BLaER1 treated with 17β-estradiol and CSF1 and Interleukin-3, amounts not matched to agents 10 nM and 100 nM (cell line): ENCODE measurements around the gene MPST.

Experiments
- H3K27ac ChIP-seq, 11 experiments: shearing (Covaris generic); formaldehyde crosslinking; 2 replicates each; pipeline ENCODE4 v1.8.1; 2022
- H3K27me3 ChIP-seq, 11 experiments: shearing (Covaris generic); formaldehyde crosslinking; 2 replicates each; pipeline ENCODE4 v1.8.1; 2022
- H3K36me3 ChIP-seq, 11 experiments: shearing (Covaris generic); formaldehyde crosslinking; 2 replicates each; pipeline ENCODE4 v1.8.1; 2022
- H3K4me1 ChIP-seq, 10 experiments: shearing (Covaris generic); formaldehyde crosslinking; 2 replicates each; pipeline ENCODE4 v1.8.1; 2022
- H3K4me2 ChIP-seq, 11 experiments: shearing (Covaris generic); formaldehyde crosslinking; 2 replicates each; pipeline ENCODE4 v1.8.1; 2022
- H3K4me3 ChIP-seq, 10 experiments: shearing (Covaris generic); formaldehyde crosslinking; 2 replicates each; pipeline ENCODE4 v1.8.1; 2022
- H3K9ac ChIP-seq, 11 experiments: shearing (Covaris generic); formaldehyde crosslinking; 2 replicates each; pipeline ENCODE4 v1.8.1; 2022
- H3K9me3 ChIP-seq, 11 experiments: shearing (Covaris generic); formaldehyde crosslinking; replicated peaks in 1 of 11; 2 replicates each; pipeline ENCODE4 v1.8.1; 2022
- H4K20me1 ChIP-seq, 11 experiments: shearing (Covaris generic); formaldehyde crosslinking; 2 replicates each; pipeline ENCODE4 v1.8.1; 2022
- Cebpa-rat ChIP-seq, 11 experiments: shearing (Covaris generic); IDR thresholded peaks; 2 replicates each; pipeline ENCODE4 v1.8.1; 2022

Gene MPST

GRCh38 chr22:37062702-37063381 is 43.3 kb downstream of the MPST start:
- Histone ChIP-seq H3K27ac (no peak overlapping the region), H3K36me3 (peaks cover 12 to 44% (median 32%) of the 10 kb centered on the region in 11 experiments), H3K9ac (peak overlapping the region in 2 of 11 experiments; percentile 30 to 38; a peak in 2 of 22 replicates), H3K27me3 (peaks cover 0 to 5% (median 2%) of the 10 kb centered on the region in 11 experiments; a peak in 13 of 22 replicates), H3K4me1 (peaks cover 0 to 48% (median 44%) of the 10 kb centered on the region in 10 experiments; a peak in 18 of 20 replicates), H3K4me2 (peak overlapping the region in 9 of 11 experiments; percentile 44 to 75 (median 62); a peak in 19 of 22 replicates), H4K20me1 (peaks cover 0 to 91% (median 17%) of the 10 kb centered on the region in 11 experiments; a peak in 12 of 22 replicates), H3K9me3 (no peaks in the 10 kb centered on the region), H3K4me3 (no peak overlapping the region)
- TF ChIP-seq Cebpa-rat (IDR thresholded peaks at IDR 0.05) = no peak

GRCh38 chr22:37063431-37064420 is 44.2 kb downstream of the MPST start:
- H3K36me3 ChIP-seq = peaks cover 3 to 36% (median 24%) of the 10 kb centered on the region in 11 experiments; a peak in 20 of 22 replicates
- peaks cover 0 to 89% (median 16%) of the 10 kb centered on the region in 11 experiments; a peak in 12 of 22 replicates for H4K20me1 ChIP-seq
- TF ChIP-seq Cebpa-rat (IDR thresholded peaks at IDR 0.05) = no peak
- no peak overlapping the region for H3K4me3 ChIP-seq
- H3K4me2 ChIP-seq = peak overlapping the region in 8 of 11 experiments; percentile 49 to 75 (median 66); a peak in 16 of 22 replicates
- H3K9me3 ChIP-seq = no peaks in the 10 kb centered on the region
- peaks cover 6 to 14% (median 11%) of the 10 kb centered on the region in 11 experiments for H3K27me3 ChIP-seq
- H3K4me1 ChIP-seq = peaks cover 0 to 48% (median 44%) of the 10 kb centered on the region in 10 experiments; a peak in 18 of 20 replicates
- H3K27ac ChIP-seq = no peak overlapping the region
- H3K9ac ChIP-seq = 0 out of 22 replicates have a peak overlapping the region, but pooled peaks of 2 of the 11 experiments have one; percentile 13 to 30

GRCh38 chr22:37064553-37064952 is 45.0 kb downstream of the MPST start:
- TF ChIP-seq Cebpa-rat (IDR thresholded peaks at IDR 0.05) = no peak
- Histone ChIP-seq H3K36me3 (peaks cover 0 to 27% (median 15%) of the 10 kb centered on the region in 11 experiments; a peak in 16 of 22 replicates), H3K4me1 (peaks cover 0 to 45% (median 42%) of the 10 kb centered on the region in 10 experiments; a peak in 18 of 20 replicates), H3K27ac (no peak overlapping the region), H3K27me3 (peaks cover 10 to 22% (median 19%) of the 10 kb centered on the region in 11 experiments), H3K4me2 (no peak overlapping the region), H3K9me3 (no peaks in the 10 kb centered on the region), H3K4me3 (no peak overlapping the region), H3K9ac (no peak overlapping the region), H4K20me1 (peaks cover 0 to 81% (median 16%) of the 10 kb centered on the region in 11 experiments; a peak in 12 of 22 replicates)

- H3K27me3 ChIP-seq = peaks cover 14 to 28% (median 25%) of the 10 kb centered on the region in 11 experiments
- H4K20me1 ChIP-seq = peaks cover 0 to 75% (median 12%) of the 10 kb centered on the region in 11 experiments; a peak in 11 of 22 replicates
- no peak overlapping the region for H3K4me3 ChIP-seq
- TF ChIP-seq Cebpa-rat (IDR thresholded peaks at IDR 0.05) = no peak
- peaks cover 0 to 21% (median 10%) of the 10 kb centered on the region in 11 experiments; a peak in 11 of 22 replicates for H3K36me3 ChIP-seq
- H3K27ac ChIP-seq = no peak overlapping the region
- H3K4me2 ChIP-seq = no peak overlapping the region
- no peak overlapping the region for H3K9ac ChIP-seq
- peaks cover 0 to 39% (median 35%) of the 10 kb centered on the region in 10 experiments; a peak in 17 of 20 replicates for H3K4me1 ChIP-seq
- no peaks in the 10 kb centered on the region for H3K9me3 ChIP-seq
Measured at GRCh38 chr22:37065180-37065579, 45.6 kb downstream of the MPST start.

GRCh38 chr22:37065961-37066360 is 46.4 kb downstream of the MPST start:
- H3K9ac ChIP-seq = no peak overlapping the region
- no peak overlapping the region for H3K4me3 ChIP-seq
- no peak overlapping the region for H3K4me2 ChIP-seq
- H3K4me1 ChIP-seq = peaks cover 0 to 31% (median 28%) of the 10 kb centered on the region in 10 experiments; a peak in 17 of 20 replicates
- peaks cover 0 to 13% (median 5%) of the 10 kb centered on the region in 11 experiments; a peak in 9 of 22 replicates for H3K36me3 ChIP-seq
- H4K20me1 ChIP-seq = peaks cover 0 to 67% (median 8%) of the 10 kb centered on the region in 11 experiments; a peak in 11 of 22 replicates
- TF ChIP-seq Cebpa-rat (IDR thresholded peaks at IDR 0.05) = no peak
- H3K27me3 ChIP-seq = peaks cover 14 to 34% (median 28%) of the 10 kb centered on the region in 11 experiments
- H3K9me3 ChIP-seq = no peaks in the 10 kb centered on the region
- no peak overlapping the region for H3K27ac ChIP-seq

GRCh38 chr22:37067428-37067827 is 47.9 kb downstream of the MPST start:
- Histone ChIP-seq H3K27ac (no peak overlapping the region), H3K9ac (no peak overlapping the region), H3K4me1 (peaks cover 0 to 17% (median 13%) of the 10 kb centered on the region in 10 experiments; a peak in 16 of 20 replicates), H3K36me3 (peaks cover 0 to 8% (median 0%) of the 10 kb centered on the region in 11 experiments; a peak in 3 of 22 replicates), H3K9me3 (peaks cover 0 to 7% (median 0%) of the 10 kb centered on the region in 11 experiments; a peak in 2 of 22 replicates), H3K4me3 (no peak overlapping the region), H3K27me3 (peaks cover 14 to 34% (median 28%) of the 10 kb centered on the region in 11 experiments), H3K4me2 (no peak overlapping the region), H4K20me1 (peaks cover 0 to 53% (median 4%) of the 10 kb centered on the region in 11 experiments; a peak in 9 of 22 replicates)
- TF ChIP-seq Cebpa-rat (IDR thresholded peaks at IDR 0.05) = no peak

- H3K9me3 ChIP-seq = peaks cover 0 to 7% (median 0%) of the 10 kb centered on the region in 11 experiments; a peak in 2 of 22 replicates
- no peak overlapping the region for H3K4me3 ChIP-seq
- H3K4me2 ChIP-seq = no peak overlapping the region
- H3K27me3 ChIP-seq = peaks cover 14 to 34% (median 28%) of the 10 kb centered on the region in 11 experiments
- no peak for TF ChIP-seq Cebpa-rat (IDR thresholded peaks at IDR 0.05)
- peaks cover 0 to 4% (median 0%) of the 10 kb centered on the region in 10 experiments; a peak in 4 of 20 replicates for H3K4me1 ChIP-seq
- H3K36me3 ChIP-seq = peaks cover 0 to 6% (median 0%) of the 10 kb centered on the region in 11 experiments; a peak in 3 of 22 replicates
- H3K27ac ChIP-seq = no peak overlapping the region
- no peak overlapping the region for H3K9ac ChIP-seq
- H4K20me1 ChIP-seq = peaks cover 0 to 43% (median 0%) of the 10 kb centered on the region in 11 experiments; a peak in 7 of 22 replicates
Measured at GRCh38 chr22:37068859-37069258, 49.3 kb downstream of the MPST start.

- peaks cover 0 to 7% (median 0%) of the 10 kb centered on the region in 11 experiments; a peak in 2 of 22 replicates for H3K9me3 ChIP-seq
- H3K4me1 ChIP-seq = peaks cover 0 to 4% (median 0%) of the 10 kb centered on the region in 10 experiments; a peak in 2 of 20 replicates
- H3K36me3 ChIP-seq = peaks cover 0 to 2% (median 0%) of the 10 kb centered on the region in 11 experiments; a peak in 2 of 22 replicates
- no peak overlapping the region for H3K4me3 ChIP-seq
- H4K20me1 ChIP-seq = peaks cover 0 to 39% (median 0%) of the 10 kb centered on the region in 11 experiments; a peak in 7 of 22 replicates
- H3K9ac ChIP-seq = no peak overlapping the region
- no peak overlapping the region for H3K27ac ChIP-seq
- H3K4me2 ChIP-seq = no peak overlapping the region
- TF ChIP-seq Cebpa-rat (IDR thresholded peaks at IDR 0.05) = no peak
- H3K27me3 ChIP-seq = peaks cover 14 to 34% (median 28%) of the 10 kb centered on the region in 11 experiments
Measured at GRCh38 chr22:37069319-37069718, 49.8 kb downstream of the MPST start.
